ENCODE measurements around the gene ZFYVE28. TPM values are rescaled to one million over a fixed set of nuclear protein-coding genes. Genes with fewer than 3 reads are reported as not detected.

Gene ZFYVE28
- total and polyA plus RNA-seq, 2 of the 8 experiments (the other 6 are each of a cell fraction or from before 2014, with no cell fraction given) = 1.7 to 4.9 TPM

DNA sequence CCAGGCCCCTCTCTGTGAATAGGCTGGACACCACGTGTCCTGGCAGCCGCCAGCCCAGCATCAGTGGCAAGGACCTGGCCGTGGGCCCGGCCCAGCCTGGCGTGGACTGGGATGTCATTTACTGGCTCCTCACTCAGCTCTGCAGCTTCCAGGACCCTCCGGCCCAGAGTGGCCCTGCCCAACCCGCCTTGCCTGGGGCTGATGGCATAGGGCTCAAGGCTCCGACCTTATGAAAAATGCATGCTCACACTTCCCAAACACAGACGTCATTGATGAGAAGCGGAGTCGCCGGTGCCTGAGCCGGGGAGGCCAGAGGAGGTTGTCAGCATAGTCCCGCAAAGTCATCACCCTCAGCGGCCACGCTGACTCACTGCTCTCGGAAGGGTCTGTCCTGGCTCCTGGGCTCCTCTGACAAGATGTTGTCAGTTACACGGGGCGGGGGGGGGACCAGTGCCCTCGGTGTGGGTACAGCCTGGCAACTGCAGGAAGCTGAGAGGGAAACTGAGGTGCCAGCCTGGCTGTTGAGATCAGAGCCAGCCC is 14.6 kb upstream of the ZFYVE28 start:
- Histone ChIP-seq H4K20me1 (replicated peaks in 1 of 2; ENCODE audit: control insufficient read depth in 1 of 2, insufficient read depth in 2 of 2, low read length in 2 of 2) (no peaks in the 10 kb centered on the region), H4K8ac (ENCODE audit: extremely low read depth, insufficient read depth, low read length) (no peak overlapping the region), H3K4me2 (ENCODE audit: insufficient read depth in 1 of 2, low read depth in 2 of 2, low read length in 2 of 2) (no peak overlapping the region), H3K18ac (ENCODE audit: extremely low read depth, low read length) (no peak overlapping the region), H4K5ac (ENCODE audit: insufficient read length, low read depth, low read length) (no peak overlapping the region), H3K27me3 (replicated peaks in 1 of 4; ENCODE audit: control insufficient read depth in 3 of 4, extremely low read depth in 1 of 4, insufficient read depth in 3 of 4, low read length in 3 of 4) (no peaks in the 10 kb centered on the region), H3K14ac (ENCODE audit: insufficient read length) (no peak overlapping the region), H3K23me2 (ENCODE audit: low read depth, low read length) (no peaks in the 10 kb centered on the region), H3K79me2 (ENCODE audit: control insufficient read depth in 1 of 2, insufficient read depth in 2 of 2, low read length in 2 of 2) (no peaks in the 10 kb centered on the region), H2BK12ac (ENCODE audit: low read depth, low read length) (no peak overlapping the region), H3K9ac (replicated peaks in 1 of 4; ENCODE audit: extremely low read depth in 1 of 4, low read depth in 3 of 4, low read length in 3 of 4) (no peak overlapping the region), H3K23ac (ENCODE audit: insufficient read length) (no peak overlapping the region), H2BK5ac (ENCODE audit: low read depth, low read length) (no peak overlapping the region), H2BK20ac (ENCODE audit: low read length) (no peak overlapping the region), H3K27ac (ENCODE audit: low read depth, low read length) (no peak overlapping the region), H2BK120ac (replicated peaks; ENCODE audit: low read depth, low read length) (no peak overlapping the region), H2AFZ (ENCODE audit: low read length) (no peak overlapping the region), H3K36me3 (ENCODE audit: control insufficient read depth in 2 of 4, insufficient read depth in 4 of 4, low read length in 3 of 4) (no peaks in the 10 kb centered on the region), H2BK15ac (ENCODE audit: low read length) (no peak overlapping the region), H4K91ac (replicated peaks; ENCODE audit: insufficient read length, low read length) (no peak overlapping the region), H2AK5ac (ENCODE audit: low read depth, low read length) (no peak overlapping the region), H3K79me1 (ENCODE audit: low read depth, low read length) (no peaks in the 10 kb centered on the region), H3K56ac (replicated peaks; ENCODE audit: insufficient read length, low read depth, low read length) (no peak overlapping the region), H3K4ac (replicated peaks; ENCODE audit: insufficient read length, low read depth, low read length) (no peak overlapping the region), H3K9me3 (ENCODE audit: insufficient read depth in 2 of 2, low read depth in 1 of 2, low read length in 1 of 2) (no peaks in the 10 kb centered on the region), H3K4me1 (replicated peaks in 1 of 4; ENCODE audit: control insufficient read depth in 3 of 4, insufficient read depth in 4 of 4, low read length in 3 of 4) (peaks cover 0 to 7% (median 0%) of the 10 kb centered on the region in 4 experiments; a peak in 4 of 7 replicates), H3K4me3 (ENCODE audit: extremely low read depth in 1 of 4, insufficient read depth in 2 of 4, low read depth in 3 of 4, low read length in 4 of 4) (no peak overlapping the region)
- no peak for FAIRE-seq
- POLR2A ChIA-PET (ENCODE audit: partially characterized antibody) = interaction anchor here (1.2 kb wide), 1 partner anchor 377 kb away, joined by 3 read pairs; no protein-coding TSS in a partner anchor
- CTCF ChIA-PET (ENCODE audit: partially characterized antibody) = interaction anchor here (0.6 to 3.8 kb wide), 7 partner anchors 8 to 621 kb away, joined by 3 to 19 read pairs (median 3); no protein-coding TSS in a partner anchor
- 88% methylated on average over 13 of the region's 20 CpGs; no CpG with 5 or more reads in 1 of the 2 experiments for WGBS, 2 experiments (ENCODE audit: extremely low coverage in 1 of 2, insufficient coverage in 1 of 2, insufficient read length in 1 of 2, insufficient replicate concordance in 2 of 2, low coverage in 1 of 2, low lambda C conversion rate in 2 of 2, missing lambda C conversion rate in 1 of 2)
- no peak for DNase-seq (ENCODE audit: low read depth in 1 of 2, low spot score in 2 of 2)
- no peak for TF ChIP-seq TCF12 (IDR thresholded peaks at IDR 0.05; ENCODE audit: low read depth, low read length)
- TF ChIP-seq JUND (IDR thresholded peaks at IDR 0.05; ENCODE audit: low read length) = no peak
- no peak for TF ChIP-seq ASH2L (IDR thresholded peaks at IDR 0.05; ENCODE audit: low read length)
- no peak for TF ChIP-seq CHD2 (IDR thresholded peaks at IDR 0.05; ENCODE audit: low read length)
- no peak for TF ChIP-seq SAP30 (IDR thresholded peaks at IDR 0.05; ENCODE audit: insufficient read depth, insufficient replicate concordance, low read length)
- no peak for TF ChIP-seq CREB1 (IDR thresholded peaks at IDR 0.05)
- TF ChIP-seq GABPA (IDR thresholded peaks at IDR 0.05; ENCODE audit: borderline replicate concordance, insufficient read depth, low read length) = no peak
- no peak for TF ChIP-seq SP4 (IDR thresholded peaks at IDR 0.05; ENCODE audit: low read length)
- no peak for TF ChIP-seq CTBP2 (IDR thresholded peaks at IDR 0.05; ENCODE audit: borderline replicate concordance, insufficient read depth, insufficient read length, low read length)
- no peak for TF ChIP-seq EP300 (IDR thresholded peaks at IDR 0.05; ENCODE audit: borderline replicate concordance in 1 of 2, low read depth in 2 of 2, low read length in 2 of 2)
- no peak for TF ChIP-seq SUZ12 (IDR thresholded peaks at IDR 0.05; ENCODE audit: low read length)
- no peak for TF ChIP-seq CBX8 (IDR thresholded peaks at IDR 0.05; ENCODE audit: borderline replicate concordance, low read depth, low read length)
- TF ChIP-seq SIRT6 (IDR thresholded peaks at IDR 0.05; ENCODE audit: low read length) = no peak
- TF ChIP-seq TAF7 (optimal IDR thresholded peaks at IDR 0.05; ENCODE audit: borderline replicate concordance, low read depth, low read length) = no peak
- no peak for TF ChIP-seq EGR1 (IDR thresholded peaks at IDR 0.05; ENCODE audit: borderline replicate concordance, low read depth, low read length)

Measured in H1 (cell line).